Mesothelial cell of epicardium (in vitro differentiated cells): ENCODE results near the gene NRDE2. TPM values are rescaled to one million over a fixed set of nuclear protein-coding genes. Genes with fewer than 3 reads are reported as not detected.

Experiments used
- DNase-seq, 2 experiments: peaks; one replicate each; pipeline ENCODE4 v3.0.0; 2021; ENCODE audit warnings: low spot score in 2 of 2; ENCODE audit not compliant: unreplicated experiment in 2 of 2
- H3K27ac Mint-ChIP-seq: 2 replicates; pipeline ENCODE4 v1.8.0; 2021; ENCODE audit warnings: mixed read lengths
- H3K27me3 Mint-ChIP-seq: 2 replicates; pipeline ENCODE4 v1.8.0; 2021; ENCODE audit warnings: low read depth, mixed read lengths
- H3K36me3 Mint-ChIP-seq: 2 replicates; pipeline ENCODE4 v1.8.0; 2021; ENCODE audit warnings: mixed read lengths
- H3K4me1 Mint-ChIP-seq: 2 replicates; pipeline ENCODE4 v1.8.0; 2021; ENCODE audit warnings: mixed read lengths
- H3K4me3 Mint-ChIP-seq: 2 replicates; pipeline ENCODE4 v1.8.0; 2021; ENCODE audit warnings: mild to moderate bottlenecking, moderate library complexity, mixed read lengths
- H3K9me3 Mint-ChIP-seq: 2 replicates; pipeline ENCODE4 v1.8.0; 2021; ENCODE audit warnings: mixed read lengths
- CTCF ChIP-seq: fragments of 200-600 bp; sonication (generic); IDR thresholded peaks from one replicate; pipeline ENCODE4 v1.5.0; 2021; ENCODE audit warnings: antibody characterized with exemption; ENCODE audit not compliant: unreplicated experiment
- total RNA-seq: library from RNA; stranded (reverse); gene quantifications from 3 replicates; pipeline ENCODE4 v1.2.1, GENCODE V29; 2021

The NRDE2 gene
- total RNA-seq, 1 donor from 2014 or later = 38.5 TPM

- no peaks in the 10 kb centered on the region for H3K36me3 Mint-ChIP-seq
Measured at GRCh38 chr14:90374813-90375212, 43.1 kb upstream of the NRDE2 start.

GRCh38 chr14:90373887-90374286 is 42.1 kb upstream of the NRDE2 start:
- no peak for DNase-seq
- Mint-ChIP-seq H3K9me3 (no peaks in the 10 kb centered on the region), H3K4me3 (no peak overlapping the region), H3K36me3 (no peaks in the 10 kb centered on the region), H3K4me1 (no peaks in the 10 kb centered on the region), H3K27me3 (no peaks in the 10 kb centered on the region), H3K27ac (no peak overlapping the region)
- no peak for TF ChIP-seq CTCF

More at GRCh38 chr14:90374813-90375212, 43.1 kb upstream of the NRDE2 start:
- no peak for TF ChIP-seq CTCF
- no peak overlapping the region for H3K27ac Mint-ChIP-seq
- no peaks in the 10 kb centered on the region for H3K9me3 Mint-ChIP-seq
- H3K4me1 Mint-ChIP-seq = no peaks in the 10 kb centered on the region
- no peaks in the 10 kb centered on the region for H3K27me3 Mint-ChIP-seq
- H3K4me3 Mint-ChIP-seq = no peak overlapping the region
- DNase-seq = no peak

GRCh38 chr14:90368946-90369721 is 37.4 kb upstream of the NRDE2 start:
- no peaks in the 10 kb centered on the region for H3K9me3 Mint-ChIP-seq
- H3K27me3 Mint-ChIP-seq = no peaks in the 10 kb centered on the region
- no peak for TF ChIP-seq CTCF
- H3K4me3 Mint-ChIP-seq = no peak overlapping the region
- H3K4me1 Mint-ChIP-seq = peaks cover 6% of the 10 kb centered on the region
- no peak for DNase-seq
- no peak overlapping the region for H3K27ac Mint-ChIP-seq
- H3K36me3 Mint-ChIP-seq = no peaks in the 10 kb centered on the region

GRCh38 chr14:90362558-90362896 is 30.8 kb upstream of the NRDE2 start:
- Mint-ChIP-seq H3K4me1 (peaks cover 3% of the 10 kb centered on the region), H3K4me3 (no peak overlapping the region), H3K36me3 (no peaks in the 10 kb centered on the region), H3K9me3 (no peaks in the 10 kb centered on the region), H3K27ac (no peak overlapping the region), H3K27me3 (peaks cover 13% of the 10 kb centered on the region)
- no peak for DNase-seq
- TF ChIP-seq CTCF = no peak

- Mint-ChIP-seq H3K4me1 (peaks cover 3% of the 10 kb centered on the region), H3K36me3 (no peaks in the 10 kb centered on the region), H3K9me3 (no peaks in the 10 kb centered on the region), H3K27ac (no peak overlapping the region), H3K27me3 (peaks cover 13% of the 10 kb centered on the region), H3K4me3 (no peak overlapping the region)
- no peak for TF ChIP-seq CTCF
- DNase-seq = no peak
Measured at GRCh38 chr14:90361865-90362557, 30.3 kb upstream of the NRDE2 start.
